T-cell (primary cell): Measurements from ENCODE around the gene PTPRJ. TPM values are rescaled to one million over a fixed set of nuclear protein-coding genes. Genes with fewer than 3 reads are reported as not detected.

Experiments
- ATAC-seq, 4 experiments: fragments of 200-7000 bp in 3 of 4; fragments of 150-1000 bp in 1 of 4; cut with Tn5 transposase; replicated peaks in 1 of 4; 1 replicate in 3 of 4; 2 replicates in 1 of 4; pipeline ENCODE4 v1.10.0; 2021; ENCODE audit warnings: moderate library complexity in 3 of 4, mild to moderate bottlenecking in 2 of 4, moderate number of reproducible peaks in 1 of 4
- CTCF ChIA-PET, 2 donors: fragments of 300-600 bp; sonication (Branson Sonifier 250); formaldehyde crosslinking; loops; one replicate each; lab custom pipeline; 2022; ENCODE audit warnings: antibody characterized with exemption in 2 of 2; lab: Charles Lee
- POLR2A ChIA-PET, 2 donors: fragments of 300-600 bp; sonication (Branson Sonifier 250); formaldehyde crosslinking; loops; one replicate each; lab custom pipeline; 2022; ENCODE audit warnings: antibody characterized with exemption in 2 of 2; lab: Charles Lee
- DNase-seq, 35 experiments: peaks; one replicate each; pipeline versions ENCODE4 v3.0.0 to v3.0.0-alpha.2; 2013 to 2023
- H3K27ac ChIP-seq: one replicate; pipeline ENCODE4 v1.5.1; 2013; ENCODE audit warnings: low read length
- H3K27me3 ChIP-seq, 2 experiments: replicated peaks in 1 of 2; 1 replicate in 1 of 2; 2 replicates in 1 of 2; pipeline versions ENCODE4 v1.6.1 to v1.7.0; 2013; ENCODE audit warnings: low read length in 1 of 2, mixed read lengths in 1 of 2; ENCODE audit not compliant: control insufficient read depth in 2 of 2, insufficient read depth in 2 of 2; ENCODE audit errors: extremely low read depth in 1 of 2
- H3K36me3 ChIP-seq, 2 donors: 1 replicate in 1 of 2; 2 replicates in 1 of 2; pipeline versions ENCODE4 v1.6.1 to v1.7.0; 2013; ENCODE audit warnings: low read length in 1 of 2; ENCODE audit not compliant: control insufficient read depth in 2 of 2, insufficient read depth in 1 of 2; ENCODE audit errors: extremely low read depth in 1 of 2
- H3K4me1 ChIP-seq, 2 experiments: 1 replicate in 1 of 2; 2 replicates in 1 of 2; pipeline versions ENCODE4 v1.6.1 to v1.7.0; 2013; ENCODE audit warnings: low read length in 2 of 2, mixed read lengths in 1 of 2; ENCODE audit not compliant: insufficient read depth in 2 of 2, control insufficient read depth in 1 of 2; ENCODE audit errors: extremely low read depth in 1 of 2
- H3K4me3 ChIP-seq, 2 donors: 1 replicate in 1 of 2; 2 replicates in 1 of 2; pipeline versions ENCODE4 v1.5.1 to v1.7.0; 2013; ENCODE audit warnings: mild to moderate bottlenecking in 2 of 2, low read length in 1 of 2, moderate library complexity in 1 of 2; ENCODE audit not compliant: control insufficient read depth in 1 of 2; ENCODE audit errors: extremely low read depth in 1 of 2
- H3K9me3 ChIP-seq: 2 replicates; pipeline ENCODE4 v1.7.0; 2013
- H3K27ac Mint-ChIP-seq, 2 donors: one replicate each; pipeline ENCODE4 v1.8.0; 2020 to 2021; ENCODE audit warnings: mild to moderate bottlenecking in 2 of 2, mixed read lengths in 2 of 2
- H3K27me3 Mint-ChIP-seq, 2 donors: one replicate each; pipeline ENCODE4 v1.8.0; 2021 to 2022; ENCODE audit warnings: mixed read lengths in 2 of 2
- H3K36me3 Mint-ChIP-seq: one replicate; pipeline ENCODE4 v1.8.0; 2021; ENCODE audit warnings: mixed read lengths
- H3K4me1 Mint-ChIP-seq, 3 donors: one replicate each; pipeline ENCODE4 v1.8.0; 2020 to 2022; ENCODE audit warnings: mixed read lengths in 3 of 3, mild to moderate bottlenecking in 1 of 3
- H3K4me3 Mint-ChIP-seq, 3 donors: one replicate each; pipeline ENCODE4 v1.8.0; 2020 to 2022; ENCODE audit warnings: mild to moderate bottlenecking in 3 of 3, mixed read lengths in 3 of 3, moderate library complexity in 3 of 3
- H3K9me3 Mint-ChIP-seq, 3 donors: one replicate each; pipeline ENCODE4 v1.8.0; 2020 to 2022; ENCODE audit warnings: mixed read lengths in 3 of 3
- WGBS: methylation state at CpG from one replicate; pipeline ENCODE4 v1.1.5; 2013; ENCODE audit warnings: missing lambda C conversion rate; ENCODE audit not compliant: insufficient coverage; 5-methylcytosine and 5-hydroxymethylcytosine counted together
- total RNA-seq, 35 experiments: library from RNA in 6 of 35; stranded (reverse) in 6 of 35; fragments of 120-200 nt in 1 of 35; gene quantifications; one replicate each; pipeline versions ENCODE4 v1.2.1 to v1.2.4 and lab custom pipeline; 2013 to 2026

The PTPRJ gene
- total RNA-seq, 5 donors from 2014 or later (not counting 1 experiment from before 2014, with no cell fraction given) = 44.8 to 71.0 (median 57.9) TPM

DNA sequence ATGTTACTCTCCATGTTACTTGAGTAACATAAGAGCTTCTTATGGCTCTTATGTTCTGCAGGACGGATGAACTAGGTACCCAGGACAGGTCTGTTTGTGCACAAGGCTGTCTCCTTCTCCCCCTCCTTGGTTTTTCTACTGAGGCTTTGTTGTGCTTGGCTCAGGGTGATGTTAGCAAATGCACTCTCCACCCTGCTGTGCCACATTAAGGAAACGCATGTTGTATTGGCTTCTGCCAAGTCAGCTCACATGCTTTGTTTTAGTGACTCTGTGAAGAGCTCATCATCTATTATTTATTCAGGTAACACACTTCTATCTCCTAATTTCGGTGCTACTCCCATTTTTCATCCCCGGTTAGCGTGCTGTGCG, 108.3 kb downstream of the PTPRJ start:
- Histone ChIP-seq H3K9me3 (no peaks in the 10 kb centered on the region), H3K4me3 (no peak overlapping the region), H3K27ac (no peak overlapping the region), H3K27me3 (no peaks in the 10 kb centered on the region), H3K36me3 (peaks cover 0 to 2% of the 10 kb centered on the region in 2 donors), H3K4me1 (peaks cover 5 to 26% of the 10 kb centered on the region in 2 experiments)
- H3K27me3 Mint-ChIP-seq = no peaks in the 10 kb centered on the region
- 80% methylated on average over 1 of the region's 6 CpGs for WGBS
- H3K36me3 Mint-ChIP-seq = peaks cover 10% of the 10 kb centered on the region
- H3K9me3 Mint-ChIP-seq = no peaks in the 10 kb centered on the region
- DNase-seq = no peak
- ChIA-PET POLR2A (interaction anchor here in 1 of 2 donors (1.1 kb wide), 1 partner anchor 23 kb away, joined by 3 read pairs; no protein-coding TSS in a partner anchor), CTCF (interaction anchor here (0.5 to 0.7 kb wide), 4 partner anchors 133 to 236 kb away, joined by 3 to 7 read pairs (median 4); no protein-coding TSS in a partner anchor)
- no peak for ATAC-seq
- no peak overlapping the region for H3K27ac Mint-ChIP-seq
- no peak overlapping the region for H3K4me3 Mint-ChIP-seq
- H3K4me1 Mint-ChIP-seq = peaks cover 66 to 69% (median 69%) of the 10 kb centered on the region in 3 donors

DNA sequence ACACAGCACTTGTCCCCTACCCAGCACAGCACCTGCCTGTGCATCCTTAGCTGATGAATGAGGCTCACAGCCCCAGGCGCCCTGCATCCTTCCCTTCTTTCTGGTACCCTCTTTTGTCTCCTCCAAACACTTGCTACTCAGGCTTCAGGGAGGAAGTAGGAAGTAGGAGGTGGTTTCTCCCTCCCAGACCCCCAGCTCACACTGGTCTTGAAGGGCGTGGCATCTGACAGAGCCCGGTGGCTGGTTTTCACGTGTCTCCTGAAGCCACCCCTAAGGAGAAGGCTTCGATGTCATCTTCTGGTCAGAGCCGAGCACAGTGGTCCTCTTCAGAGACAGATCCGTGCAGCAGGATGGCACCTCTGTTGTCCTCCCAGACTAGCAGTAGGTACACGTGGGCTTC, 109.8 kb downstream of the PTPRJ start:
- H3K9me3 Mint-ChIP-seq = no peaks in the 10 kb centered on the region
- CTCF ChIA-PET = interaction anchor here in 1 of 2 donors (0.6 kb wide), 1 partner anchor 154 kb away, joined by 3 read pairs; no protein-coding TSS in a partner anchor
- Histone ChIP-seq H3K4me3 (no peak overlapping the region), H3K9me3 (no peaks in the 10 kb centered on the region), H3K27ac (no peak overlapping the region), H3K36me3 (peaks cover 0 to 2% of the 10 kb centered on the region in 2 donors), H3K4me1 (peaks cover 5 to 33% of the 10 kb centered on the region in 2 experiments), H3K27me3 (no peaks in the 10 kb centered on the region)
- 75% methylated on average over 5 of the region's 8 CpGs for WGBS
- POLR2A ChIA-PET = no interaction called here
- no peak for ATAC-seq
- no peak overlapping the region for H3K4me3 Mint-ChIP-seq
- peak overlapping the region in 1 of 2 donors; percentile 22 for H3K27ac Mint-ChIP-seq
- peaks cover 80 to 82% (median 80%) of the 10 kb centered on the region in 3 donors for H3K4me1 Mint-ChIP-seq
- no peaks in the 10 kb centered on the region for H3K27me3 Mint-ChIP-seq
- no peak for DNase-seq
- H3K36me3 Mint-ChIP-seq = peaks cover 4% of the 10 kb centered on the region

DNA sequence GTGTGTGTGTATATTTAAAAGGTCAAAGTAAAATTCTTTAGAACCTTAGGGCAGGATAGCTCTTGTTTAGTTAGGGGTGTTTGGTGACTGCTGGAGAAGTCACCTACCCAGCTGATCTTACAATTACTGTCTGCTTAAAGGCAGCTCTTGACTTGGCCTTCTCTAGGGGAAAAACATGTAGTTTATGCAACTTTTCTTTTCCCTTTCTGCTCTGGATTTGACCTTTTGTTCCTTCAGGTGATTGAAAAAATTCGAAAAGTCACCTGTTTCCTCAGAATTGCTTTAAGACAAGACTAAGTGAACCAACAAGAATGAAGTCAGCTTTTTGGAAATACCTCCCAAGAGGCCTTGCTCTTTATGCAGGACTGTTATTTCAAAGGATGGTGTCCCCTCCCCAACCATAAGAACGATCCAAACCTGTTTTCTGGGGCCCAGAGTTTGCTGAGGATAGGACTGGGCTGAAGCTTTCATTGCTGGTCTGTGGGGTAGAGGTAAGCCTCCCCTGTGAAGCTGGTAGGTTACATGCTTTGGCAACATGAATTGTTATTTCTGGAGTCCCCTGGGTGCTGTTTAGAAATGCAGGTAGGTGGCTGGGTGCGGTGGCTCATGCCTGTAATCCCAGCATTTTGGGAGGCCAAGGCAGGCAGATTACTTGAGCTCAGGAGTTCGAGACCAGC, 111.2 kb downstream of the PTPRJ start:
- no peak for DNase-seq
- POLR2A ChIA-PET = no interaction called here
- no peak overlapping the region for H3K27ac ChIP-seq
- H3K36me3 ChIP-seq = peaks cover 0 to 2% of the 10 kb centered on the region in 2 donors
- WGBS = 100% methylated on average over 2 of the region's 4 CpGs
- ATAC-seq = no peak
- peaks cover 85 to 88% (median 86%) of the 10 kb centered on the region in 3 donors for H3K4me1 Mint-ChIP-seq
- CTCF ChIA-PET = interaction anchor here (0.6 to 1.0 kb wide), 4 partner anchors 16 to 157 kb away, joined by 3 to 4 read pairs (median 4); no protein-coding TSS in a partner anchor
- no peak overlapping the region for H3K27ac Mint-ChIP-seq
- peaks cover 5 to 33% of the 10 kb centered on the region in 2 experiments for H3K4me1 ChIP-seq
- H3K9me3 ChIP-seq = no peaks in the 10 kb centered on the region
- H3K4me3 ChIP-seq = no peak overlapping the region
- no peaks in the 10 kb centered on the region for H3K9me3 Mint-ChIP-seq
- H3K27me3 ChIP-seq = no peaks in the 10 kb centered on the region
- no peaks in the 10 kb centered on the region for H3K27me3 Mint-ChIP-seq
- H3K36me3 Mint-ChIP-seq = peaks cover 2% of the 10 kb centered on the region
- H3K4me3 Mint-ChIP-seq = no peak overlapping the region

DNA sequence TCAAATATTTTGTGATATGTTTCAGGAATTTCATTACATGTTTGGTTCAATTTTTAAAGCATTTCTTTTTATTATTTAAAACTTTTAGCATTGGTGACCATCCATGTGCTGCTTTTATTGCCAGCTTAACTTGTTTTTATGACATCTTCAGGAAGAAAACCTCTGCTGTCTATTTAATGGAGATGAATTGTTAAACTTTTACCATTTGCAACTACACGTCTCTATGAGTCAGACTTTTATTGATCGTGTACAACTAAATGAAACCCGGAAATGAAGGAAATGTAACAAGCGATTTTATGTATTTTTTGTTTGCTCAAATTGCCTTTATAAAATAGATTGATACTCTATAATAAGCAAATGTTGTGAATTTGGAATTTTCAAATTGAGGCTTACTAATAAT, 113.0 kb downstream of the PTPRJ start:
- H3K4me3 Mint-ChIP-seq = peak overlapping the region in 1 of 3 donors; percentile 22
- H3K9me3 Mint-ChIP-seq = no peaks in the 10 kb centered on the region
- Histone ChIP-seq H3K4me3 (no peak overlapping the region), H3K4me1 (peaks cover 4 to 33% of the 10 kb centered on the region in 2 experiments), H3K27me3 (no peaks in the 10 kb centered on the region), H3K36me3 (peaks cover 0 to under 1% of the 10 kb centered on the region in 2 donors), H3K27ac (no peak overlapping the region), H3K9me3 (no peaks in the 10 kb centered on the region)
- H3K36me3 Mint-ChIP-seq = no peaks in the 10 kb centered on the region
- H3K4me1 Mint-ChIP-seq = peaks cover 78 to 82% (median 79%) of the 10 kb centered on the region in 3 donors
- ATAC-seq = no peak
- H3K27ac Mint-ChIP-seq = peak overlapping the region; percentile 1 to 40
- DNase-seq = no peak
- ChIA-PET CTCF (interaction anchor here in 1 of 2 donors (1.1 kb wide), 1 partner anchor 14 kb away, joined by 5 read pairs; no protein-coding TSS in a partner anchor), POLR2A (no interaction called here)
- H3K27me3 Mint-ChIP-seq = no peaks in the 10 kb centered on the region
- WGBS = no CpG with 5 or more reads among the region's 4 CpGs

GRCh38 chr11:48093795-48094642, 113.7 kb downstream of the PTPRJ start:
- DNase-seq = no peak
- CTCF ChIA-PET = interaction anchor here in 1 of 2 donors (1.1 kb wide), 1 partner anchor 14 kb away, joined by 5 read pairs; no protein-coding TSS in a partner anchor
- H3K4me3 Mint-ChIP-seq = peak overlapping the region in 2 of 3 donors; percentile 22 to 29

More at GRCh38 chr11:48093795-48094642, 113.7 kb downstream of the PTPRJ start:
- Histone ChIP-seq H3K4me1 (peaks cover 2 to 26% of the 10 kb centered on the region in 2 experiments), H3K4me3 (no peak overlapping the region), H3K27ac (no peak overlapping the region), H3K9me3 (no peaks in the 10 kb centered on the region), H3K27me3 (no peaks in the 10 kb centered on the region), H3K36me3 (no peaks in the 10 kb centered on the region)
- POLR2A ChIA-PET = interaction anchor here in 1 of 2 donors (0.7 kb wide), 1 partner anchor 40 kb away, joined by 3 read pairs; no protein-coding TSS in a partner anchor
- Mint-ChIP-seq H3K27ac (no peak overlapping the region), H3K27me3 (no peaks in the 10 kb centered on the region), H3K9me3 (no peaks in the 10 kb centered on the region), H3K4me1 (peaks cover 75 to 79% (median 75%) of the 10 kb centered on the region in 3 donors), H3K36me3 (no peaks in the 10 kb centered on the region)
- 50% methylated on average over 3 of the region's 6 CpGs for WGBS
- no peak for ATAC-seq
